H7 (cell line): Measurements from ENCODE around the gene TENM4. TPM values are rescaled to one million over a fixed set of nuclear protein-coding genes. Genes with fewer than 3 reads are reported as not detected.

Experiments used
- DNase-seq: peaks from one replicate; pipeline ENCODE4 v3.0.0; 2012
- H3K27me3 ChIP-seq: 2 replicates; pipeline ENCODE4 v1.6.0; 2011; ENCODE audit warnings: mild to moderate bottlenecking, low read length; ENCODE audit not compliant: control insufficient read depth, insufficient read depth
- H3K36me3 ChIP-seq: replicated peaks from 2 replicates; pipeline ENCODE4 v1.5.1; 2011; ENCODE audit warnings: low read length; ENCODE audit not compliant: control insufficient read depth, insufficient read depth
- H3K4me3 ChIP-seq: 2 replicates; pipeline ENCODE4 v1.5.1; 2011; ENCODE audit warnings: low read depth, mild to moderate bottlenecking, control low read depth, low read length, moderate library complexity; ENCODE audit not compliant: insufficient read depth
- total RNA-seq: library from RNA; depleted of rRNA; stranded (reverse); fragments of >200 nt; shearing (Covaris generic); gene quantifications from 2 replicates; pipeline ENCODE4 v1.2.3, GENCODE V29; 2014

The TENM4 gene
- total RNA-seq, 1 experiment from 2014 or later: 29.6 TPM

DNA sequence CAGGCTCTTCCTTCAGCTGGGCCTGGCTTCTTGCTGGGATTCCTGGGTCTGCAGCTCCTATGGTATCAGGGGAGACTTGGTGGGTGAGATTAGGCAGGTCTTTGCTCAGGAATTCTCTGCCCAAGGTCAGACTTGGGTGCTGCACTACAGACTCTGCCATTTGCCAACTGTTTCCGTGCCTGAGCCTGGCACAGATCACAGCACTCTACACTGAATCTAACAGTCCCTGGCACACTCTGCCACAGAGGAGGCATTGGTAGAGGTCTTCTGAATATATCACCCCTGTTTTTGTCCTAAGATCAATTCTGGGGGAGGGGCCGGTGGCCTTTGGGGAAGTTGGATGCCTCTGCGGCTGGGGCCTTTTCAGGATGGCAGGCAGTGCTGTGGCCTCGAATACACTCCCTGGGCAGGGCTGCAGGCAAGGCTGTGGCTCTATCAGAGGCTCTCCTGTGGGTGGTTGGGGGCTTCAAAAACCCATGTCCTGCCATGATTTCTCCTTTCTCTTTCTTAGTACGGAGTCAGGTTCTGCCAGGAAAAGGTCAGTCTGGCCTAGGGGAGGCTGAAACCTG is 751.2 kb downstream of the TENM4 start:
- DNase-seq: no peak
- H3K4me3 ChIP-seq: no peak overlapping the region
- H3K36me3 ChIP-seq: no peaks in the 10 kb centered on the region
- no peaks in the 10 kb centered on the region for H3K27me3 ChIP-seq

DNA sequence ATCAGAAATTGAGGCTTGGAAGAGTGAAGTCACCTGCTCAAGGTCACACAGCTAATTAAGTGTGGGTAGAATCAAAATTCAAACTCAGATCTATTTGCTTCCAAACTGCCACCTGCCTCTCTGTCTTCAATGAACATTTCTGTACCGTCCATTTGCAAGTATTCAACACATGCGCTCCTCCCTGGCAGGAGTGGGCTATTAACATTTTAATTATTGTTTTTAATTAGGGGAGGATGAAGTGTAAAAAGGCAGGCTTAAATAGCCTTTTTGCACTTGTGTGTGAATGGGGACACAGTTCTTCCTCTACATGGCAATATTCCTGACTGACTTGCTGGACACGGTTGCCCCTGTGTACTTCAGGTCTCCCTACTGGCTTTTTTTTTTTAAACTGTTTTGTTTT is 751.7 kb downstream of the TENM4 start:
- Histone ChIP-seq H3K27me3 (no peaks in the 10 kb centered on the region), H3K4me3 (no peak overlapping the region), H3K36me3 (no peaks in the 10 kb centered on the region)
- DNase-seq: no peak

DNA sequence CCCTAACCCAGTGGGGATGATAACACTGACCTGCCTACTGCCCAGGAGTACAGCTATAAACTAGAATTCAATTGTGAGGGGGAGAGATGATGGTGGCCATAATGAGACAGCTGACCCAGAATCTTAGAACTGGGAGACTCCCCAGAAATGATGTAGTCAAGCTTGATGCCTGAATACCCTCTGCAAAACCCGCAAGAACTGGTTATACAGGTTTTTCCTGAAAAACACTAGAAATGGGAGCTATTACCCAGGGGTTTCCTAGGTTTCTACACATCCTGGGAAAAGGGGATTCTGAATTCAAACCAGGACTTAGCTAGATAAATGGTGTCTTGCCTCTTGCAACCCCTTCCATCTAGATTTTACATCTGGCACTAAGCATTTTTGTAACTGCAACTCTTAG is 752.4 kb downstream of the TENM4 start:
- peak; percentile 40 for DNase-seq
- Histone ChIP-seq H3K4me3 (no peak overlapping the region), H3K36me3 (no peaks in the 10 kb centered on the region), H3K27me3 (no peaks in the 10 kb centered on the region)

DNA sequence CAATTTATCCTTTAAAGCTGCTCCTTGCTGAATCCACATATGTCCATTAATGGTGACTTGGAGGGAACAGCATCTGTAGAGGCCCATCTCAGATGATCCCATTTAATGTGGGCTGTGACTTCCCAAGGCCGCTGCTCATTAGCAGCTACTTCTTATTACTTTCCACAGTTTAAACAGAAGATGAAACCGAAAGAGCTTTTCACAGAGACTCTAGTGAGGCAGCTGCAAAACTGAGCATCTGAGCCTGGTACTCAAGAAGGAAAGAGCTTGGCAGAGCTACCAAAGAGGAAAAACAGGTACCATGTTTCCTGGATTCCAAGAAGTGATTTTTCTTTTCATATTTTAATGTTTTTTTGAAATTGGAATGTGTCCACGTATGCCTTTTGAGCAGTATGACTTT is 755.7 kb downstream of the TENM4 start:
- Histone ChIP-seq H3K36me3 (no peaks in the 10 kb centered on the region), H3K27me3 (no peaks in the 10 kb centered on the region), H3K4me3 (no peak overlapping the region)
- DNase-seq: no peak

DNA sequence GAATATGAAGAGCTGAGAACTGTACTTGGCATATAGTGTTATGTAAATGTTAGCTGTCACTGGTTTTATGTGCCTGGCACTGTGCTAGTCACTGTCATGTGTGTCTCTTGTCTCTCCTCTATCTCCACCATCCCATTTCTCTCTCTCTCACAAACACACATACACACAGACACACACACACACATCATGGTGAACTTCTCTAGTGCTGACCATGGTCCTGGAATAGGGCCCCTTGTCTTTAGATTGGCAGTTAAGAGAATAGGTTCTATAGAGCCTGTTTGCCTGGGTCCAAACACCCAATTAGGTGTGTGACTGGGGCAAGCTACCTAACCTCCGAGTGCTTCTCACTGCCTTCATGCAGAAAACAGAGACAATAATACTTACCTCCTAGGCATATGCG is 756.5 kb downstream of the TENM4 start:
- no peaks in the 10 kb centered on the region for H3K36me3 ChIP-seq
- H3K4me3 ChIP-seq: no peak overlapping the region
- H3K27me3 ChIP-seq: no peaks in the 10 kb centered on the region
- peak; percentile 43 for DNase-seq

DNA sequence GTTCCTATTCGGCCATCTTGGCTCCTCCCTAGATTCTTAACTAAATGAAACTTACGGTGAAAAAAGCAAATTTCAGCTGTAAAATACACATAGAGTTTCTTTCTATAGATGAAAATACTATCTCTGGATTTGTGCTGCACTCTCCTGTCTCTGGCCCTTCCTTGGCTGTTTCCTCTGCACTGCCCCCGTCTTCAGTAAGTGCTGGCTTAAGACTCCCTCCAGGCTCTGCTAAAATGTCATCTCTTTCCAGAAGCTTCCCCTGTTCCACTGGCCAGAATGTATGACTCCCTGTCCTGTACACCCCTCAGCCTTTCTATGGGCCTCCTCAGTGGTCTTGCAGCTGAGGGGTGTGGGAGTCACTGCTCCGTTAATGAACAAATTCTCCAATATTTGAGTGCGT is 757.1 kb downstream of the TENM4 start:
- Histone ChIP-seq H3K4me3 (peak overlapping the region; percentile 32), H3K36me3 (no peaks in the 10 kb centered on the region), H3K27me3 (no peaks in the 10 kb centered on the region)
- no peak for DNase-seq

DNA sequence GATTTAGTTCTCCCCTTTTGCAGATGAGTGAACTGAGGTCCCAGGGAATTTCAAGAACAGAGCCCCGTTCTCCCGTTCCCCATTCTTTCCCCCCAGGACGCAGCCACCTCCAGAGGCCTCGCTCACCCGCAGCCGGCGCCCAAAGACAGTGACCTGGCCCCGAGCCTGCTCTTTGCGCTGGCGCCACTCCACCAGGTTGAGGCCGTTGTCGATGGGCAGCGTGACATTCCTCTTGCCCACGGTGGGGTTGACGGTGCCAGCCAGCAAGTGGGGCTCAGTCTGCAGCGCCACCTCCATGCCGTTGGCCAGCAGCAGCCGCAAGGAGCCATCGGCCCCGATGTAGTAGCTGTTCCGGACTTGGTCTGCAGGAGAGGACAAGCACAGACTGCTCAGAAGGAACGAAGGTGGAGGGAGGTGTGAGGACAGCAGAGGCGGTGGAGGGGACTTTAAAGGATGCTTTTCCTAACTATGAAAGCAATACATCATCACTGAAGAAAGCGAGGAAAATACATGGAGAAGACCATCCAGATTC is 764.7 kb downstream of the TENM4 start:
- Histone ChIP-seq H3K36me3 (no peaks in the 10 kb centered on the region), H3K27me3 (no peaks in the 10 kb centered on the region), H3K4me3 (no peak overlapping the region)
- no peak for DNase-seq

DNA sequence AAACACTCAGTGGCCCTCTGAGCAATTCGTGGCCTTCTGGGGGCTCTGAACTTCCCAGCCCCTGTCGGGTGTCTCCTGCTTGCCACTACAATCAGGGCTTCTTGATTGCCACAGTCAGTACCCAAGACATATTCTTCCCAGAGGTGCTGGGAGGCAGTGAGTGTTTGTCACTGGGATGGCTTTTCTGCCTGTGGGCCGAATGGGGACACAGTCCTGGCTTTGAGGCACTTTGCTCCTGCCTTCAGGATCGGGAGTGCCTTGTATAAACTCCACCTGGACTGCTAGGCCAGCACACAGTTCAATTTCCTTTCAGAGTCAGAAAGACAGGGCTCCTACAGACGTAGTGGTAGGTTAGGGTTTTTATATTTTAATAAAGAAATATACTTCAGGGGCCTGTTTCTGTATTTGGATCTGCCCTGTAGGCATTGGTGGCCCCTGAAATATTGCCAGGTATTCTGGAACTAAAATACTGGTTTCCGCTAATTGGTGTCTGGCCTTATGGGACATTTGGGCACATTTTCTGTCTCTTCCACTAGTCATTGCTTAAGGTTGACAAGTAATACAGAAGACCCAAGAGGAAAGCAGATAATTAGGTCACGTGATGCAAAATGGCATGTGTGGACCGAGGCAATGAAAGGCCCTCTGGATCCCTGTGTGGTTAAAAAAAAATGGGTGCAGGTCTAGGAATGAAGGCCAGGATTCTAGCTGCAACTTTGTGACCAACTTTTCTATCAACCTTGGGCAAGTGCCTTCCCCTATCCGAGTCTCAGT is 767.8 kb downstream of the TENM4 start:
- H3K4me3 ChIP-seq: no peak overlapping the region
- no peak for DNase-seq
- H3K27me3 ChIP-seq: no peaks in the 10 kb centered on the region

DNA sequence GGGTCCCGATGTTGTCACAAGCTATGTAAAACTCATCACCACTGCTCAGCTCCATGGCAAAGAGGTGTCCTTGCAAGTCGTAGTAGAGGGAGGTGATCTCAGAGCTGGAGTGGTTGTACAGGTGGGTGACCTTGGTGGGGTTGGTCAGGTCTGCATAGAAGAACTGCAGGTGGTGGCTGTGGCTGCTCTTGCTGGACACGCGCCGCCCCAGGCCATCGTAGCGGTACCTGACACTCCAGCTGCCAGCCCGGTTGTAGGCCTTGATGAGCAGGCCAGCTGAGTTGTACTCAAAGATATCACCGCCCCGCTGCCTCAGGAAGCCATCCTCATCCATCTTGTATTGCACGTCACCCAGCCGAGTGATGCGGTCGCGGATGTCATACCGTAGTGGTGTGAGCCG is 771.6 kb downstream of the TENM4 start:
- DNase-seq: no peak
- H3K27me3 ChIP-seq: no peaks in the 10 kb centered on the region
- no peak overlapping the region for H3K4me3 ChIP-seq
- no peaks in the 10 kb centered on the region for H3K36me3 ChIP-seq

More for the DNA sequence above, 767.8 kb downstream of the TENM4 start:
- H3K36me3 ChIP-seq: no peaks in the 10 kb centered on the region

DNA sequence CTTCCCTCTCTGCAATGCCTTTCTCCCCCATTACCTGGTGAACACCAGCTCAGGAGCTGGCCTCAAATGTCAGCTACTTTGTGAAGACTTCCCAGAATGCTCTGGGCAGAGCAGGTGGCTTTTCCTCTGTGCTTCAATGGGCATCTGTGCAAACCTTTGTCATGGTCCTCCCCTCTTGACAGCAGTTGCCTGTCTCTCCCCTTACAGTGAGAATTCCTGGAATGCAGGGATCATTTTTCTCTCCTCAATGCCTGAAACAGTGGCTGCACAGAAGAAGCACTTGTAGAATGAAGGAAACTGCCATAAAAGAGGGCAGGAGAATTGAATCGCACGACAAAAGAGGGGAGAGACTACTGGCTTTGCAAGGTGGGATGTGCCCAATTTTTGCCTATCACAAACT is 773.4 kb downstream of the TENM4 start:
- H3K27me3 ChIP-seq: no peaks in the 10 kb centered on the region
- H3K36me3 ChIP-seq: no peaks in the 10 kb centered on the region
- DNase-seq: no peak
- H3K4me3 ChIP-seq: no peak overlapping the region

DNA sequence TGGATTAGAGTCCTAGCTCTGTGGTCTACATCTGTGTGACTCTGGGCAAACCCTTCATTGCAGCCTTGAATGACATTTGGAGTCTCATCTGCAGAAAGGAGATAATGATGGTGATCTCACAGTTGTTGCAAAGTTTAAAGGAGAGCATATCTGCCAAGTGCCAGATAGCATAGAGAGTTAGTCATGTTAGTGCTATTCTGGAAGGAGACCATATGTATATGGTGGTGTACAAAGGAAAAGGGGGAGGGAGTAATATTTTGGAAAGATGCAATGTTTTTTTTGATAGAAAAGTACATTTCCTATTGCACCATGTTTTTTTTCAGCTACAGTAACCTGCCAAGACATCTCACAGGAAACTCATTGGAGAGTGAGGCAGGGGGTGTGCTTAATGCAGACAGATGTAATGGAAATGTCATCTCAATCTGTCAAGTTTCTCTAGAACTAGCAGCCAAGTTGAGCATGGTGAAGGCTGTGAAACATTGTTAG is 774.1 kb downstream of the TENM4 start:
- Histone ChIP-seq H3K27me3 (no peaks in the 10 kb centered on the region), H3K36me3 (no peaks in the 10 kb centered on the region), H3K4me3 (no peak overlapping the region)
- DNase-seq: no peak

DNA sequence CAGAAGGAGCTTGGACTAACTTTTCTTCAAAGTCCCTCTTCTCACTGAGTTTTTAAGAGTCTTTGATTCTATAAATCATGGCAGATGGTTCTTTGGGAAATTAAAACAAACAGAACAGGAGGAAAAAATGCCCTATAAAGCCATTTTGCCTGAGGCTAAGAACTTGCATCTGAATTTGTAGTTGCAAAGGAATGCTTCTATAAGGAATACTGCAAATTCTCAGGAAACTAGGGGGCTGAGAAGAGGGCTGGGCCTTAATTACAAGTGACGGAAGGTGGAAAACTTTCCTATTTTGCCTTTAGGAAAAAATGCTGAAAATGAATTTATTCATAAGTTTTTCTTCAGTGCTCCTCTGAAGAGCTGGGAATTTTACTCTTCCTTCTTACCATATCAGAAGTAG is 776.2 kb downstream of the TENM4 start:
- no peak for DNase-seq
- H3K27me3 ChIP-seq: no peaks in the 10 kb centered on the region
- no peaks in the 10 kb centered on the region for H3K36me3 ChIP-seq
- H3K4me3 ChIP-seq: no peak overlapping the region

DNA sequence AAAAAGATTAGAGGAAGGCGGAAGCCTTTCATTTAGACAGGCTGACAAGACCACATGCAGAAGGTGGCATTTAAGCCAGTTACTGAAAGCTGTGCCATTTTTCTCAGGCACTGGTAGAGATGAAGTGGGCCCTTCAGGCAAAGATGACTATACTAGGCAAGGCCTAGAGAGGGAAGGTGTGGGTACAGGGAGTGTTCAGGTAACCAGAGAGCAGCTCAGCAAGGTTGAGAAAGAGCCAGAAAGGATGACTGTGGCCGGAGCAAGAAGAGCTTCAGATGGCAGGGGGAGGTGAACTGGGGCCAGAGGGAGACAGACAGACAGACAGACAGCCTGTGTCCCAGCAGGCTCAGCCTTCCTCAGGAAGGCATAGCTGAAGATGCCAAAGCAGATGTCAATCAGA is 778.0 kb downstream of the TENM4 start:
- no peaks in the 10 kb centered on the region for H3K36me3 ChIP-seq
- H3K27me3 ChIP-seq: no peaks in the 10 kb centered on the region
- no peak overlapping the region for H3K4me3 ChIP-seq
- DNase-seq: no peak

DNA sequence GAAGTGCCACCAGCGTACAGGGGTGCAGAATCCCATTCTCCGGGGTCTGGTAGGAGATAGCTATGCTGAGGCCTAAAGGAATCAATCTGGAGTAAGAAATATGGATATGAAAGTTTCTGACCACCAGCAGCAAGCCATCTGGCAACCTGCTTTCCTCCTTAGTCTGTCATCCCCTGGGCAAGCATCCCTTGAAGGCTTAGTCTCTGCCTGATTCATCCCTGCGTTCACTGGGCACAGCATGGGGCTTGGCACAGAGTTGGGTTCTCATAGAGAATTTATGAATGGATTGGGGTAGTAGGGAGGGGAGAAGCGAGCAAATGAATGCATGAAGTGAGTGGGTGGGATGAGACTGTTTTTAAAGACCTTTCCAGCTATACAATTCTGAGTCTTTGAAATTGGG is 780.4 kb downstream of the TENM4 start:
- Histone ChIP-seq H3K36me3 (no peaks in the 10 kb centered on the region), H3K27me3 (no peaks in the 10 kb centered on the region), H3K4me3 (no peak overlapping the region)
- DNase-seq: no peak
